Breast epithelium (tissue), 4 donors: ENCODE results near the gene ALDH1A2. TPM values are rescaled to one million over a fixed set of nuclear protein-coding genes. Genes with fewer than 3 reads are reported as not detected.

Source experiments
- DNase-seq, 2 donors: peaks; one replicate each; pipeline ENCODE4 v3.0.0-alpha.2; 2019; ENCODE audit warnings: low spot score in 2 of 2
- H3K27ac ChIP-seq, 2 donors: fragments of 200-600 bp; sonication (generic) in 1 of 2; one replicate each; pipeline ENCODE4 v1.5.1; 2016 to 2019; ENCODE audit warnings: mild to moderate bottlenecking in 1 of 2
- H3K27me3 ChIP-seq, 2 donors: fragments of 200-600 bp; sonication (generic) in 1 of 2; one replicate each; pipeline versions ENCODE4 v1.5.1 to v1.6.0; 2017 to 2019; ENCODE audit warnings: control low read depth in 1 of 2, mild to moderate bottlenecking in 1 of 2
- H3K36me3 ChIP-seq: fragments of 200-600 bp; one replicate; pipeline ENCODE4 v1.5.1; 2019
- H3K4me1 ChIP-seq, 2 donors: fragments of 200-600 bp; sonication (generic); one replicate each; pipeline ENCODE4 v1.5.1; 2016 to 2019; ENCODE audit warnings: control low read depth in 1 of 2
- H3K4me3 ChIP-seq, 3 donors: fragments of 200-600 bp; sonication (generic); 1 replicate in 2 of 3; 2 replicates in 1 of 3; pipeline ENCODE4 v1.5.1; 2016 to 2019; ENCODE audit warnings: mild to moderate bottlenecking in 3 of 3, moderate library complexity in 2 of 3
- H3K9me3 ChIP-seq, 2 donors: fragments of 200-600 bp; sonication (generic) in 1 of 2; one replicate each; pipeline ENCODE4 v1.5.1; 2016 to 2019; ENCODE audit warnings: control low read depth in 1 of 2
- POLR2A ChIP-seq: fragments of 450-650 bp; IDR thresholded peaks from one replicate; pipeline ENCODE4 v1.6.1; 2016; ENCODE audit warnings: antibody characterized with exemption, mild to moderate bottlenecking, moderate library complexity
- POLR2AphosphoS5 ChIP-seq, 3 donors: sonication (generic); formaldehyde crosslinking; IDR thresholded peaks; one replicate each; pipeline ENCODE4 v1.6.1; 2017; ENCODE audit warnings: antibody characterized with exemption in 3 of 3
- intact Hi-C: fragments of 100-400 bp; cut with DNase I; formaldehyde crosslinking; loops from one replicate; pipeline ENCODE4 v1.15.1; 2023; ENCODE audit warnings: low total_unique reads
- total RNA-seq, 3 donors: library from RNA; depleted of rRNA; stranded (reverse); fragments of >200 nt; gene quantifications; one replicate each; pipeline ENCODE4 v1.1.0, GENCODE V29; 2016
- TF ChIP-seq, protein P1 (sequence below), 3 donors: fragments of 450-650 bp; IDR thresholded peaks; one replicate each; pipeline ENCODE4 v1.5.1; 2016 to 2017; ENCODE audit warnings: antibody characterized with exemption in 3 of 3, mild to moderate bottlenecking in 3 of 3, moderate library complexity in 3 of 3

Gene ALDH1A2
- total RNA-seq, 3 donors from 2014 or later, result 6.1 to 19.6 (median 11.1) TPM

DNA sequence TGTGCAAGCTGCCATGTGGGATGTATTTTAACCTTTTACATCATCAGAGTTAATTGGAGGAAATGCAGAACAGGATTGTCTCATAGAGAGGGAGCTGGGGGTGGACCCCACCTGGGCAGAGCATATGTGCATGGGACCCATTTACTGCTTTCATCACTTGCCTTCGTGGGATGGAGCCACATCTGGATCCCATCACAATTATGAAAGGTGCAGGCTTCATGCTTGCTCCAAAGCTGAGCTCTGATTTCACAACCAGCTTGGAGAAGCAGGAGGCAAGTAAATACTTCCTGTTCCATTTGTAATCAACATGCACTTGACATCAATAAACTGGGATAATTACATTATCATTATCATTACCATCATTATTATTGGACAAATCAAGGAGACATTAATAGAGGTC lies 161.9 kb downstream of the ALDH1A2 start:
- Histone ChIP-seq H3K4me3 (no peak overlapping the region), H3K4me1 (no peaks in the 10 kb centered on the region), H3K27me3 (no peaks in the 10 kb centered on the region), H3K9me3 (no peaks in the 10 kb centered on the region), H3K36me3 (no peaks in the 10 kb centered on the region), H3K27ac (no peak overlapping the region)
- intact Hi-C loops, result no loop called here
- TF ChIP-seq, protein P1, sequence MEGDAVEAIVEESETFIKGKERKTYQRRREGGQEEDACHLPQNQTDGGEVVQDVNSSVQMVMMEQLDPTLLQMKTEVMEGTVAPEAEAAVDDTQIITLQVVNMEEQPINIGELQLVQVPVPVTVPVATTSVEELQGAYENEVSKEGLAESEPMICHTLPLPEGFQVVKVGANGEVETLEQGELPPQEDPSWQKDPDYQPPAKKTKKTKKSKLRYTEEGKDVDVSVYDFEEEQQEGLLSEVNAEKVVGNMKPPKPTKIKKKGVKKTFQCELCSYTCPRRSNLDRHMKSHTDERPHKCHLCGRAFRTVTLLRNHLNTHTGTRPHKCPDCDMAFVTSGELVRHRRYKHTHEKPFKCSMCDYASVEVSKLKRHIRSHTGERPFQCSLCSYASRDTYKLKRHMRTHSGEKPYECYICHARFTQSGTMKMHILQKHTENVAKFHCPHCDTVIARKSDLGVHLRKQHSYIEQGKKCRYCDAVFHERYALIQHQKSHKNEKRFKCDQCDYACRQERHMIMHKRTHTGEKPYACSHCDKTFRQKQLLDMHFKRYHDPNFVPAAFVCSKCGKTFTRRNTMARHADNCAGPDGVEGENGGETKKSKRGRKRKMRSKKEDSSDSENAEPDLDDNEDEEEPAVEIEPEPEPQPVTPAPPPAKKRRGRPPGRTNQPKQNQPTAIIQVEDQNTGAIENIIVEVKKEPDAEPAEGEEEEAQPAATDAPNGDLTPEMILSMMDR (IDR thresholded peaks at IDR 0.05), result no peak
- TF ChIP-seq POLR2AphosphoS5 (IDR thresholded peaks at IDR 0.05) (no peak), POLR2A (no peak)
- DNase-seq, result no peak

Other genes starting within 250 kb of the ALDH1A2 start
- 1 to 10 TPM; 1.3 to 6.9 (median 1.8) TPM for gene AQP9, start 72.7 kb upstream of the ALDH1A2 start, total RNA-seq